AG09309 (cell line): ENCODE measurements around the gene MFAP3.

Experiments
- DNase-seq: peaks from one replicate; pipeline ENCODE4 v3.0.0-alpha.2; 2010; ENCODE audit warnings: low read depth
- H3K4me3 ChIP-seq: 2 replicates; pipeline ENCODE4 v1.5.1; 2011; ENCODE audit warnings: mild to moderate bottlenecking, low read depth, low read length, moderate library complexity; ENCODE audit not compliant: control insufficient read depth
- TF ChIP-seq, protein P1 (sequence below): IDR thresholded peaks from 2 replicates; pipeline ENCODE4 v1.5.1; 2011; ENCODE audit warnings: mild to moderate bottlenecking, low read depth, low read length, inconsistent platforms; ENCODE audit not compliant: insufficient read depth, control insufficient read depth; ENCODE audit errors: missing control alignments

Gene MFAP3

DNA sequence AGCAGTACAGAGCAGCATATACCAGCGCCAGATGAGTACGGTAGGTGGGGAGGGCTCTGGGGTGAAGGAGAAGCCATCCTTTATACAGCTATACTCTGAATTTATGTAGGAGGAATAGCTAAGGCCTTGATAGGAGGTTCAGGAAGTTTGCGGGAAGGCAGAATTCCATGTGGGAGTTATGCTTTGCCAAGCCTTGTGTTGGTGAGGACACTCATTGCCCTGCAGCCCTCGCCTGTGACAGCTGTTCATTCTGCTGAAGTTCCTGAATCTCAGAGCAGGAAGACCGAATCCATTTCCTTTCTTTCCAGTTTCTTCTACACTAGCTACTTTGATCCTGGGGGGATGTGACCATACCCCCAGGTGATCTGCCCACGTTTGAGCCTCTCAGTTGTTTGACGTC, 7.7 kb downstream of the MFAP3 start:
- no peak for DNase-seq
- no peak overlapping the region for H3K4me3 ChIP-seq
- TF ChIP-seq, protein P1, sequence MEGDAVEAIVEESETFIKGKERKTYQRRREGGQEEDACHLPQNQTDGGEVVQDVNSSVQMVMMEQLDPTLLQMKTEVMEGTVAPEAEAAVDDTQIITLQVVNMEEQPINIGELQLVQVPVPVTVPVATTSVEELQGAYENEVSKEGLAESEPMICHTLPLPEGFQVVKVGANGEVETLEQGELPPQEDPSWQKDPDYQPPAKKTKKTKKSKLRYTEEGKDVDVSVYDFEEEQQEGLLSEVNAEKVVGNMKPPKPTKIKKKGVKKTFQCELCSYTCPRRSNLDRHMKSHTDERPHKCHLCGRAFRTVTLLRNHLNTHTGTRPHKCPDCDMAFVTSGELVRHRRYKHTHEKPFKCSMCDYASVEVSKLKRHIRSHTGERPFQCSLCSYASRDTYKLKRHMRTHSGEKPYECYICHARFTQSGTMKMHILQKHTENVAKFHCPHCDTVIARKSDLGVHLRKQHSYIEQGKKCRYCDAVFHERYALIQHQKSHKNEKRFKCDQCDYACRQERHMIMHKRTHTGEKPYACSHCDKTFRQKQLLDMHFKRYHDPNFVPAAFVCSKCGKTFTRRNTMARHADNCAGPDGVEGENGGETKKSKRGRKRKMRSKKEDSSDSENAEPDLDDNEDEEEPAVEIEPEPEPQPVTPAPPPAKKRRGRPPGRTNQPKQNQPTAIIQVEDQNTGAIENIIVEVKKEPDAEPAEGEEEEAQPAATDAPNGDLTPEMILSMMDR = no peak

- TF ChIP-seq, protein P1 = no peak
- H3K4me3 ChIP-seq = no peak overlapping the region
- no peak for DNase-seq
Measured at GRCh38 chr5:154047324-154047723, 8.6 kb downstream of the MFAP3 start.

GRCh38 chr5:154049636-154050035, 10.9 kb downstream of the MFAP3 start:
- TF ChIP-seq, protein P1 = no peak
- no peak for DNase-seq
- H3K4me3 ChIP-seq = no peak overlapping the region

DNA sequence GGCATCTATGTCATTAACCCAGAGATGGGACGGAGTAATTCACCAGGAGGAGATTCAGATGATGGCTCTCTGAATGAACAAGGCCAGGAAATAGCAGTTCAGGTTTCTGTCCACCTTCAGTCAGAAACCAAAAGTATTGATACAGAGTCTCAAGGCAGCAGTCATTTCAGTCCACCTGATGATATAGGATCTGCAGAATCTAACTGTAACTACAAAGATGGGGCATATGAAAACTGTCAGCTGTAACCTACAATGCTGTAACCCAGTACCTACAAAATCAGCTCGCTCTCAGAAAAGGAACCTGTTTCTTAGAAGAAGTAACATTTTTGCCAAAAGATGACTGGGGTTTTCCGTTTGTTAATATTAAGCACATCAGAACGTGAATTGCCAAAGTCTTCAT, 14.7 kb downstream of the MFAP3 start:
- no peak overlapping the region for H3K4me3 ChIP-seq
- TF ChIP-seq, protein P1 = no peak
- DNase-seq = no peak

DNA sequence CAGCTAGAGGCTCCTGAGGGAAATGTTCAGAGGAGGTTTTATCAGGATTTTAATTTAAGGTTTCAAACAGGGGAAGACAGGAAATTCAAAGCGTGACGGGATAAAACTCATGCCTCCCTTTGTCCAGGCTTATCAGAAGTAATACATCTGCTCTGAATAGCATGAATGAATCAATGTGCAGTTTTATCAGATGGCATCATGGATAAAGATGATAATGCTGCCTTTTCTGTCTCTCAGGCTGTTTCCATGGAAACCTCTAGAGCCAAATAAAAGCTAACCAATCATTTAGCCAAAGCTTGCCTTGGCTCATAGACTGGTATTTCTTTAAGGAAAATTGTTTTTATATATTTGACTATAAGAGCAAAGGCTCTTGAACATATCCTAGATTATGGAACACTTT, 16.4 kb downstream of the MFAP3 start:
- TF ChIP-seq, protein P1 = no peak
- no peak for DNase-seq

DNA sequence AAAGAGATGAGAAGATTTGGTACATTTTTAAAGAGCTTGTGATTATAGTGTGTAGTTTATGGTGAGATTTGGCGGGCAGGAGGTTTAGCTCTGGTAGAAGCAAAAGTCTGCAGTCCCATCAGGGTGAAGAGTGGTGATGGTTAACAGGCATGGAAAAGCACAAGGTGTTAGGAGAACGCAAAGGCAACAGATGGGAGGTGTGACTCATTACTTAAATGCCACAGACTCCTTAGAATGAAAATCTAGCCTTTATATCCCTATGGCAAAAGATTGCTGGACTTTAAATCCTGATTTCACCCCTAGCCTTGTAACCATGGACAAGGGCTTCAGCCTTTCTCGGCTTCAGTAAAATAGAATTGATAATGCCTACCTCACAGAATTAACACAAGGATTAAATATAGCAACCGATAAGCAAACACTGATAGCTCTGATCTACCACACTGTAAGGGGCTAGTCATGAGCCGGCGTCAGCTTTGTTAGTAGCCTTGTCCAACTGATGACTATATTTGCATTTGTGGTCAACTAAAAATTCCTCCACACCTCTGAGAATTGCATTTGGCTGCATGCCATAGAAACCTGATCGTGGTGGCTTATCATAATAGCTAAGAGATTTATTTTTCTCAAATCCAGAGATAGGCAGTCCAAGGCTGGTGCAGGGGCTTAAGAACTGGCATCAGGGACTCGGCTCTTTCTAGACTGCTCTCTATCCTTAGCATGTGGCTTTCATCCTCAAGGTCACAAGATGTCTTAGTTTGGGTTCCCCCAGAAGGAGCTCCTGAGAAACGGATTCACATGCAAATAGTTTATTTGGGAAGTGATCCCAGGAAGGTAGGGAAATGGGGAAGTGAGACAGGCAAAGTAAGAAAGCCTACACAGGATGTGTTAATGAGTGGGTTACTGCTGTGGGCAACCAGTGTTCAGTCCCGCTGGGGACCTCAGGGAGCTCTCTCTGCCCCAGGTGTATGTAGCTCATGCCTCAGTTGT, 19.6 kb downstream of the MFAP3 start:
- no peak for DNase-seq
- TF ChIP-seq, protein P1 = no peak
- H3K4me3 ChIP-seq = no peak overlapping the region

More for the DNA sequence above, 16.4 kb downstream of the MFAP3 start:
- no peak overlapping the region for H3K4me3 ChIP-seq
